CD4-positive, alpha-beta T cell treated with Interleukin-2 at 100 ng/mL for 4 hours (primary cell): ENCODE data around the gene ZRSR2.
A peak's percentile ranks its signal among the peaks of the same experiment; 100 is the strongest.

Source experiments
- DNase-seq: peaks from one replicate; pipeline ENCODE4 v3.0.0-alpha.2; 2020; ENCODE audit warnings: low spot score

The ZRSR2 gene

GRCh38 chrX:15853586-15854079 is 63.3 kb downstream of the ZRSR2 start:
- no peak for DNase-seq

GRCh38 chrX:15854080-15854655 is 63.9 kb downstream of the ZRSR2 start:
- DNase-seq, result peak; percentile 25

- peak; percentile 94 for DNase-seq
These were observed 64.7 kb downstream of the ZRSR2 start, which contains the start of gene AP1S2 for GRCh38 chrX:15854712-15855567. TSS of gene AP1S2 (minus strand) at chrX:15854813. CDS start at chrX:15852524, 2,289 bp downstream.

GRCh38 chrX:15855568-15856221 is 65.4 kb downstream of the ZRSR2 start:
- no peak for DNase-seq

- no peak for DNase-seq
These were observed 65.9 kb downstream of the ZRSR2 start for GRCh38 chrX:15856222-15856587.

- no peak for DNase-seq
These were observed 66.4 kb downstream of the ZRSR2 start for GRCh38 chrX:15856636-15857035.

GRCh38 chrX:15858051-15858450 is 67.8 kb downstream of the ZRSR2 start:
- DNase-seq, result no peak

- DNase-seq, result no peak
These were observed 70.6 kb downstream of the ZRSR2 start for GRCh38 chrX:15860921-15861320.

- no peak for DNase-seq
These were observed 73.7 kb downstream of the ZRSR2 start for GRCh38 chrX:15864023-15864422.

- DNase-seq, result no peak
These were observed 74.3 kb downstream of the ZRSR2 start for GRCh38 chrX:15864629-15865028.

- DNase-seq, result no peak
These were observed 75.9 kb downstream of the ZRSR2 start for GRCh38 chrX:15866147-15866546.

GRCh38 chrX:15869695-15870094 is 79.4 kb downstream of the ZRSR2 start:
- DNase-seq, result no peak

GRCh38 chrX:15870310-15870709 is 80.0 kb downstream of the ZRSR2 start:
- no peak for DNase-seq
